ENCODE data around the gene RHOH. TPM values are rescaled to one million over a fixed set of nuclear protein-coding genes. Genes with fewer than 3 reads are reported as not detected.

RHOH gene
- total RNA-seq, 2 experiments from 2014 or later = 87.5 to 92.7 TPM

- Mint-ChIP-seq H3K9me3 (no peaks in the 10 kb centered on the region), H3K27me3 (ENCODE audit: low read depth) (no peaks in the 10 kb centered on the region), H3K4me3 (peak overlapping the region; percentile 0), H3K4me1 (ENCODE audit: low read depth) (peaks cover 77% of the 10 kb centered on the region), H3K27ac (peak overlapping the region; percentile 75), H3K36me3 (ENCODE audit: low read depth) (no peaks in the 10 kb centered on the region)
- DNase-seq = no peak
- intact Hi-C loops (cut with micrococcal nuclease) = loop anchor here (1.0 kb wide), 2 partner anchors 50 to 61 kb away; no protein-coding TSS in a partner anchor
- CTCF ChIA-PET = interaction anchor here (0.9 to 3.5 kb wide), 7 partner anchors 11 to 106 kb away, joined by 3 to 23 read pairs (median 4); no protein-coding TSS in a partner anchor
These were observed 58.8 kb downstream of the RHOH start for GRCh38 chr4:40255393-40256281.

- Mint-ChIP-seq H3K27ac (peak overlapping the region; percentile 75), H3K27me3 (ENCODE audit: low read depth) (no peaks in the 10 kb centered on the region), H3K36me3 (ENCODE audit: low read depth) (no peaks in the 10 kb centered on the region), H3K4me1 (ENCODE audit: low read depth) (peaks cover 78% of the 10 kb centered on the region), H3K4me3 (no peak overlapping the region), H3K9me3 (no peaks in the 10 kb centered on the region)
- CTCF ChIA-PET = interaction anchor here (0.6 to 3.5 kb wide), 9 partner anchors 20 to 667 kb away, joined by 3 to 23 read pairs (median 4); no protein-coding TSS in a partner anchor
- DNase-seq = no peak
- intact Hi-C loops (cut with micrococcal nuclease) = no loop called here
These were observed 59.5 kb downstream of the RHOH start for GRCh38 chr4:40256329-40256728.

- Mint-ChIP-seq H3K27me3 (ENCODE audit: low read depth) (no peaks in the 10 kb centered on the region), H3K27ac (peak overlapping the region; percentile 75), H3K9me3 (no peaks in the 10 kb centered on the region), H3K4me1 (ENCODE audit: low read depth) (peaks cover 78% of the 10 kb centered on the region), H3K4me3 (peak overlapping the region; percentile 18), H3K36me3 (ENCODE audit: low read depth) (no peaks in the 10 kb centered on the region)
- DNase-seq = no peak
- intact Hi-C loops (cut with micrococcal nuclease) = no loop called here
- CTCF ChIA-PET = interaction anchor here (0.6 to 3.5 kb wide), 14 partner anchors 13 to 668 kb away, joined by 3 to 23 read pairs (median 3); no protein-coding TSS in a partner anchor
These were observed 60.0 kb downstream of the RHOH start for GRCh38 chr4:40256817-40257216.

- CTCF ChIA-PET = interaction anchor here (0.8 to 1.8 kb wide), 6 partner anchors 11 to 59 kb away, joined by 3 to 5 read pairs (median 4); no protein-coding TSS in a partner anchor
- no peaks in the 10 kb centered on the region for H3K27me3 Mint-ChIP-seq (ENCODE audit: low read depth)
These were observed 61.8 kb downstream of the RHOH start for GRCh38 chr4:40258627-40259026.

DNA sequence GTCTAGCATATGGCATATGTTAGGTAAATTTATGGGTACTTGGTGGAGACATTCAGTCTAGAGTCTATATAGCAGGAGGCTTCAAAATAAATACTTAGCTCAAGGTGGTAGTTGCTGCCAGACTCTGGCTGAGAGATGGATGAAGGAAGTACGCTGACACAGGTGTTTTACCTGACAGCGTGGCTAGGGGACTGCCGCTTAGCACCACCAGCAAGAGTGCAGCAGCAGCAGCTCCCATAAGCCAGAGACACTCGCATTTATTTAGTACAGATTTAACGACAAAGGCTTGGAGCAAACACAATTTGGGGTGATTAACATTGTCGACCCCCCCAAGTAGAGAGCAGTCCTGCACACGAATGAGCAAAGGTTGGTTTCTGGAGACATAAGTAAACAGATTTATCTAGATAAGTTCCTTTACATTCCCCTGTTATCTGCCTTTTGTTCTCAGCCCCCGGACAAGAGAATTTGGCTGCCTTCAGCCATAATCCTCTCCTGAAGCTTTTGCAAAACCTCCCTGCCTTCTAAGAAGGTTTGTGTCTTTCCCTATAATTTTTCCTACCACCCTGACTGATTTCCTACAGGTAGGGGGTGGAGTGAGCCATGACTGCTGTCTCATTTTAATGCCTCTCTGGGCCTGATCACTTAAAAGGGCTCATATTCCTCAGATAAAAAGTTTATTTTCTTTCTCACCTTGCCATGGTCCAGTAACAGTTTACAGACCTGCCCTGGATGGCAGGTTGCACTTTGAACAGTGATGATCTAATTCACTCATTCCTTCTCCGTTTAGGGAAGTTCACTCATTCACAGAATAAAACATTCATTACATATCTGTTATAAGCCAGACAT, 64.6 kb downstream of the RHOH start:
- DNase-seq = no peak
- no peaks in the 10 kb centered on the region for H3K36me3 Mint-ChIP-seq (ENCODE audit: low read depth)
- CTCF ChIA-PET = interaction anchor here (0.6 to 0.8 kb wide), 3 partner anchors 16 to 50 kb away, joined by 3 to 4 read pairs (median 3); no protein-coding TSS in a partner anchor
- peak overlapping the region; percentile 74 for H3K27ac Mint-ChIP-seq
- intact Hi-C loops (cut with micrococcal nuclease) = loop anchor here (1.0 kb wide), 4 partner anchors 10 to 44 kb away; no protein-coding TSS in a partner anchor
- H3K27me3 Mint-ChIP-seq (ENCODE audit: low read depth) = no peaks in the 10 kb centered on the region
- H3K4me1 Mint-ChIP-seq (ENCODE audit: low read depth) = peaks cover 81% of the 10 kb centered on the region
- H3K4me3 Mint-ChIP-seq = no peak overlapping the region
- H3K9me3 Mint-ChIP-seq = no peaks in the 10 kb centered on the region

More at GRCh38 chr4:40258627-40259026, 61.8 kb downstream of the RHOH start:
- DNase-seq = no peak
- peaks cover 83% of the 10 kb centered on the region for H3K4me1 Mint-ChIP-seq (ENCODE audit: low read depth)
- peak overlapping the region; percentile 67 for H3K27ac Mint-ChIP-seq
- intact Hi-C loops (cut with micrococcal nuclease) = no loop called here
- H3K9me3 Mint-ChIP-seq = no peaks in the 10 kb centered on the region
- H3K4me3 Mint-ChIP-seq = peak overlapping the region; percentile 31
- no peaks in the 10 kb centered on the region for H3K36me3 Mint-ChIP-seq (ENCODE audit: low read depth)

DNA sequence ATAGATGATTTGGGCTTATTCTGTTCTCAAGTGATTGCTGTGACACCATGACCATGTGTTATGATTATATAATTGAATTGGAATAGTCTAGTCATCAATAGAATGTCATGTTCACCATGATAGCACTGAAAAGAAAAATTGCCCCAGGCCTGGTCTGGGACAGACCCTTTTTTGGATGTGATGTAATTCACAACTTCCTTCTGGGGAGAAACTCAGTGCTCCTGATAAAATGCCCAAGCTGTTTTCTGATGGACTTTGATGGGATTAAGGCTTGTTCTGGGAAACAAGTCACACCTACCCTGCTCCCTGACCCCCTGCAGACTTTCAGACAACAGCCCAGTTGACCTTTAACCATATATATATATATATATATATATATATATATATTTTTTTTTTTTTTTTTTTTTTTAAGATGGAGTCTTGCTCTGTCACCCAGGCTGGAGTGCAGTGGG, 65.3 kb downstream of the RHOH start:
- no peaks in the 10 kb centered on the region for H3K27me3 Mint-ChIP-seq (ENCODE audit: low read depth)
- no peaks in the 10 kb centered on the region for H3K36me3 Mint-ChIP-seq (ENCODE audit: low read depth)
- no peak overlapping the region for H3K27ac Mint-ChIP-seq
- CTCF ChIA-PET = interaction anchor here (0.6 kb wide), 1 partner anchor 31 kb away, joined by 3 read pairs; no protein-coding TSS in a partner anchor
- H3K4me3 Mint-ChIP-seq = no peak overlapping the region
- no peaks in the 10 kb centered on the region for H3K9me3 Mint-ChIP-seq
- H3K4me1 Mint-ChIP-seq (ENCODE audit: low read depth) = peaks cover 77% of the 10 kb centered on the region
- DNase-seq = peak; percentile 56
- intact Hi-C loops (cut with micrococcal nuclease) = loop anchor here (1.0 kb wide), 4 partner anchors 11 to 43 kb away; no protein-coding TSS in a partner anchor

GRCh38 chr4:40262861-40263260, 66.0 kb downstream of the RHOH start:
- Mint-ChIP-seq H3K27ac (peak overlapping the region; percentile 37), H3K36me3 (ENCODE audit: low read depth) (no peaks in the 10 kb centered on the region), H3K27me3 (ENCODE audit: low read depth) (no peaks in the 10 kb centered on the region), H3K4me1 (ENCODE audit: low read depth) (peaks cover 76% of the 10 kb centered on the region), H3K9me3 (no peaks in the 10 kb centered on the region), H3K4me3 (no peak overlapping the region)
- CTCF ChIA-PET = interaction anchor here (0.9 kb wide), 1 partner anchor 48 kb away, joined by 3 read pairs; no protein-coding TSS in a partner anchor
- DNase-seq = no peak
- intact Hi-C loops (cut with micrococcal nuclease) = loop anchor here (1.0 kb wide), 4 partner anchors 12 to 42 kb away; no protein-coding TSS in a partner anchor

DNA sequence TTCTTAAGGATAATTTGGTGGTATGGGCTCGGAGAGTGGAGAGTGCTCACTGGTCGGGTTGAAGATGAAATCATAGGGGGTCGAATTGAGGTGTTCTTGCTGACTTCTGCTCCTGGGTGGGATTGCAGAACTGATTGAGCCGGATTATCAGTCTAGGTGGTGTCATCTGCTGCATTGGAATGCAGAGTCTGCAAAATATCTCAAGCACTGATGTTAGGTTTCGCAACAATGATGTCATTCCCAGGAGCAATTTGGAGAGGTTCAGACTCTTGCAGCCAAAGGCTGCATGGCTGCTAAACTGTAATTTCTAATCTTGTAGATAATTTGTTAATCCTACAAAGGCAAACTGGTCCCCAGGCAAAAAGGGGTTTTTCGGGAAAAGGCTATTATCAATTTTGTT, 67.7 kb downstream of the RHOH start:
- H3K4me1 Mint-ChIP-seq (ENCODE audit: low read depth) = peaks cover 63% of the 10 kb centered on the region
- intact Hi-C loops (cut with micrococcal nuclease) = no loop called here
- H3K9me3 Mint-ChIP-seq = no peaks in the 10 kb centered on the region
- no peak overlapping the region for H3K4me3 Mint-ChIP-seq
- no peak for DNase-seq
- no peak overlapping the region for H3K27ac Mint-ChIP-seq
- CTCF ChIA-PET = no interaction called here
- H3K27me3 Mint-ChIP-seq (ENCODE audit: low read depth) = no peaks in the 10 kb centered on the region
- H3K36me3 Mint-ChIP-seq (ENCODE audit: low read depth) = no peaks in the 10 kb centered on the region

- Mint-ChIP-seq H3K36me3 (ENCODE audit: low read depth) (no peaks in the 10 kb centered on the region), H3K4me1 (ENCODE audit: low read depth) (peaks cover 60% of the 10 kb centered on the region), H3K27me3 (ENCODE audit: low read depth) (no peaks in the 10 kb centered on the region), H3K4me3 (peak overlapping the region; percentile 66), H3K27ac (peak overlapping the region; percentile 86), H3K9me3 (no peaks in the 10 kb centered on the region)
- DNase-seq = peak; percentile 54
- CTCF ChIA-PET = interaction anchor here (0.8 kb wide), 1 partner anchor 13 kb away, joined by 3 read pairs; no protein-coding TSS in a partner anchor
- intact Hi-C loops (cut with micrococcal nuclease) = no loop called here
These were observed 68.4 kb downstream of the RHOH start for GRCh38 chr4:40264995-40265909.

- intact Hi-C loops (cut with micrococcal nuclease) = no loop called here
- H3K4me3 Mint-ChIP-seq = peak overlapping the region; percentile 66
- no peaks in the 10 kb centered on the region for H3K36me3 Mint-ChIP-seq (ENCODE audit: low read depth)
- peaks cover 58% of the 10 kb centered on the region for H3K4me1 Mint-ChIP-seq (ENCODE audit: low read depth)
- H3K27me3 Mint-ChIP-seq (ENCODE audit: low read depth) = no peaks in the 10 kb centered on the region
- no peak for DNase-seq
- peak overlapping the region; percentile 86 for H3K27ac Mint-ChIP-seq
- H3K9me3 Mint-ChIP-seq = no peaks in the 10 kb centered on the region
- CTCF ChIA-PET = interaction anchor here (0.8 kb wide), 1 partner anchor 13 kb away, joined by 3 read pairs; no protein-coding TSS in a partner anchor
These were observed 69.1 kb downstream of the RHOH start for GRCh38 chr4:40265910-40266274.

DNA sequence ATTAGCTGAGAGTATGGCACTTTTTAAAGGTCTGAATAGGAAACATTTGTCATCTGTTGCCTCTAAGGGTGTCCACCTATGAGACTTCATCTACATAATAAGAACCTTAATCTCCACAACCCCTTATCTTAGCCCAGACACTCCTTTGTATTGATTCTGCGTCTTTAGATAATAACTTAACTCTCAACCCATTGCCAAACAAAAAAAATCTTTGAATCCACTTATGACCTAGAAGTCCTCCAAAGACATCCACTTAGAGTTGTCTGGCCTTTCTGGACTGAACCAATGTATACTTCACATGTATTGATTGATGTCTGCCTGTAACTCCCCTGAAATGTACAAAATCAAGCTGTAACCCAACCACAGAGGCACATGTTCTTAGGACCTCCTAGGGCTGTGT, 72.3 kb downstream of the RHOH start:
- no peak overlapping the region for H3K27ac Mint-ChIP-seq
- intact Hi-C loops (cut with micrococcal nuclease) = no loop called here
- no peak for DNase-seq
- CTCF ChIA-PET = interaction anchor here (0.6 to 2.2 kb wide), 3 partner anchors 10 to 57 kb away, joined by 3 to 5 read pairs (median 3); no protein-coding TSS in a partner anchor
- H3K4me1 Mint-ChIP-seq (ENCODE audit: low read depth) = peaks cover 44% of the 10 kb centered on the region
- no peaks in the 10 kb centered on the region for H3K9me3 Mint-ChIP-seq
- H3K4me3 Mint-ChIP-seq = no peak overlapping the region
- no peaks in the 10 kb centered on the region for H3K27me3 Mint-ChIP-seq (ENCODE audit: low read depth)
- H3K36me3 Mint-ChIP-seq (ENCODE audit: low read depth) = no peaks in the 10 kb centered on the region
